ENCODE results near the gene MAST3.

- TF ChIP-seq, protein P1, sequence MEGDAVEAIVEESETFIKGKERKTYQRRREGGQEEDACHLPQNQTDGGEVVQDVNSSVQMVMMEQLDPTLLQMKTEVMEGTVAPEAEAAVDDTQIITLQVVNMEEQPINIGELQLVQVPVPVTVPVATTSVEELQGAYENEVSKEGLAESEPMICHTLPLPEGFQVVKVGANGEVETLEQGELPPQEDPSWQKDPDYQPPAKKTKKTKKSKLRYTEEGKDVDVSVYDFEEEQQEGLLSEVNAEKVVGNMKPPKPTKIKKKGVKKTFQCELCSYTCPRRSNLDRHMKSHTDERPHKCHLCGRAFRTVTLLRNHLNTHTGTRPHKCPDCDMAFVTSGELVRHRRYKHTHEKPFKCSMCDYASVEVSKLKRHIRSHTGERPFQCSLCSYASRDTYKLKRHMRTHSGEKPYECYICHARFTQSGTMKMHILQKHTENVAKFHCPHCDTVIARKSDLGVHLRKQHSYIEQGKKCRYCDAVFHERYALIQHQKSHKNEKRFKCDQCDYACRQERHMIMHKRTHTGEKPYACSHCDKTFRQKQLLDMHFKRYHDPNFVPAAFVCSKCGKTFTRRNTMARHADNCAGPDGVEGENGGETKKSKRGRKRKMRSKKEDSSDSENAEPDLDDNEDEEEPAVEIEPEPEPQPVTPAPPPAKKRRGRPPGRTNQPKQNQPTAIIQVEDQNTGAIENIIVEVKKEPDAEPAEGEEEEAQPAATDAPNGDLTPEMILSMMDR (conservative IDR thresholded peaks at IDR 0.05), result no peak
- TF ChIP-seq EZH2 (IDR thresholded peaks at IDR 0.05; ENCODE audit: low read depth), result no peak
Measured at GRCh38 chr19:18179957-18180356, 82.4 kb downstream of the MAST3 start.

Measured in PC-9 (cell line).